HFFc6 (cell line): Measurements from ENCODE around the gene RPS17. TPM values are rescaled to one million over a fixed set of nuclear protein-coding genes. Genes with fewer than 3 reads are reported as not detected.

Experiments
- DNase-seq: peaks from one replicate; pipeline ENCODE4 v3.0.0-alpha.2; 2018
- H3K27ac Mint-ChIP-seq: 2 replicates; pipeline ENCODE4 v1.8.0; 2020; ENCODE audit warnings: mild to moderate bottlenecking, mixed read lengths
- H3K27me3 Mint-ChIP-seq: 2 replicates; pipeline ENCODE4 v1.8.0; 2021; ENCODE audit warnings: mild to moderate bottlenecking, moderate library complexity, mixed read lengths; ENCODE audit not compliant: insufficient read depth
- H3K36me3 Mint-ChIP-seq: 2 replicates; pipeline ENCODE4 v1.8.0; 2021; ENCODE audit warnings: low read depth, mixed read lengths
- H3K4me1 Mint-ChIP-seq: 2 replicates; pipeline ENCODE4 v1.8.0; 2020; ENCODE audit warnings: low read depth, mixed read lengths
- H3K4me3 Mint-ChIP-seq: 2 replicates; pipeline ENCODE4 v1.8.0; 2020; ENCODE audit warnings: mild to moderate bottlenecking, moderate library complexity, mixed read lengths
- H3K9me3 Mint-ChIP-seq: 2 replicates; pipeline ENCODE4 v1.8.0; 2020; ENCODE audit warnings: mild to moderate bottlenecking, mixed read lengths
- total RNA-seq, 6 experiments: library from RNA; stranded (reverse); fragmentation: NEBNext Ultra II Directional; extraction: Animal tissue kit (Norgen Biotek cat#: 25700); gene quantifications; 2 replicates in 1 of 6; 3 replicates in 5 of 6; pipeline ENCODE4 v1.2.3, GENCODE V29; 2021
- TF ChIP-seq, protein P1 (sequence below): fragments of 200-600 bp; sonication (generic); IDR thresholded peaks from 2 replicates; pipeline ENCODE4 v1.5.0; 2021; ENCODE audit warnings: antibody characterized with exemption, mild to moderate bottlenecking

The RPS17 gene
- total RNA-seq, 6 experiments from 2014 or later = 1,467 to 1,843 (median 1,822) TPM

DNA sequence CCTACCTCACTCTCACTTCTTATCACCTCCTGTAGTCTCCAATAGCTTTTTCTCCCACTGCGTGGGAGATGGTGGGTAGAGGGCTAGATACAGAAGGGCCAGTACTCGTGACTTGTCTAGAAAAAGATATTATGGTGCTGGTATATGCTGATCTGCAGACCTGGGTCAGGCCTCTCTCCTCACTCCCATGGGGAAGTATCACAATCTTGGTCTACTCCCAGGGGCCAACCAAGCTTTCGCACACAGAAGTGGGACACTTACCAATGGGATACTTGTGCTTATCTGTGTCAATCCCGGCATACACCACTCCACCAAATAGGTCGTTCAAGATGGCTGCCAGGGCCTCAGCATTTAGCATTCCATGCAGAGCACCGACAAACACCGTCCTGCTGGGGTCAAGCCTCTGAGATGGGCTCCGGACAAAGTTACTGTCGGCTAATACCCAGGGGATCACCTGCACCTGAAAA lies 9.0 kb upstream of the RPS17 start:
- no peaks in the 10 kb centered on the region for H3K9me3 Mint-ChIP-seq
- DNase-seq = no peak
- no peaks in the 10 kb centered on the region for H3K36me3 Mint-ChIP-seq
- H3K27ac Mint-ChIP-seq = no peak overlapping the region
- H3K4me1 Mint-ChIP-seq = peaks cover 18% of the 10 kb centered on the region
- TF ChIP-seq, protein P1, sequence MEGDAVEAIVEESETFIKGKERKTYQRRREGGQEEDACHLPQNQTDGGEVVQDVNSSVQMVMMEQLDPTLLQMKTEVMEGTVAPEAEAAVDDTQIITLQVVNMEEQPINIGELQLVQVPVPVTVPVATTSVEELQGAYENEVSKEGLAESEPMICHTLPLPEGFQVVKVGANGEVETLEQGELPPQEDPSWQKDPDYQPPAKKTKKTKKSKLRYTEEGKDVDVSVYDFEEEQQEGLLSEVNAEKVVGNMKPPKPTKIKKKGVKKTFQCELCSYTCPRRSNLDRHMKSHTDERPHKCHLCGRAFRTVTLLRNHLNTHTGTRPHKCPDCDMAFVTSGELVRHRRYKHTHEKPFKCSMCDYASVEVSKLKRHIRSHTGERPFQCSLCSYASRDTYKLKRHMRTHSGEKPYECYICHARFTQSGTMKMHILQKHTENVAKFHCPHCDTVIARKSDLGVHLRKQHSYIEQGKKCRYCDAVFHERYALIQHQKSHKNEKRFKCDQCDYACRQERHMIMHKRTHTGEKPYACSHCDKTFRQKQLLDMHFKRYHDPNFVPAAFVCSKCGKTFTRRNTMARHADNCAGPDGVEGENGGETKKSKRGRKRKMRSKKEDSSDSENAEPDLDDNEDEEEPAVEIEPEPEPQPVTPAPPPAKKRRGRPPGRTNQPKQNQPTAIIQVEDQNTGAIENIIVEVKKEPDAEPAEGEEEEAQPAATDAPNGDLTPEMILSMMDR = no peak
- H3K27me3 Mint-ChIP-seq = peaks cover under 1% of the 10 kb centered on the region
- H3K4me3 Mint-ChIP-seq = no peak overlapping the region

DNA sequence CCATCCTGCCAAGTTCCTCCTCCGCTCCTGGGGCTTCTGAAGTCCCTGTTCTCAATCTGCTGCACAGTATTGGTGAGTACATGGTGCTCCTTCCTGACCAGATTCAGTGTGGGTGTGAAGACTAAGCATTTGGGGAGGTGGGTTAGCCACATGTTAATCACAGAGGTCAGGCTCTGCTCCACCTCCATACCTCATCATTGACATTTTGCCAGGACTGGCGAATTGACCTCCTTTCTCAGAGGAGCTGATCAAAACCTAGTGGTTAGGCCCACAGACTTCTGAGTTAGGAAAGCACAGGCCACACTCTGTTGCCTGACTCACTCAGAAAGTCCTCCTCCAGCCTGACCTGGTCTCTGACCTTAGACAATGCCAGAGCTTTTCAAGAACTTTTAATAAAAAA lies 8.4 kb upstream of the RPS17 start:
- Mint-ChIP-seq H3K36me3 (no peaks in the 10 kb centered on the region), H3K27ac (no peak overlapping the region), H3K27me3 (peaks cover 1% of the 10 kb centered on the region), H3K9me3 (no peaks in the 10 kb centered on the region), H3K4me3 (no peak overlapping the region), H3K4me1 (peaks cover 13% of the 10 kb centered on the region)
- DNase-seq = no peak
- TF ChIP-seq, protein P1 = no peak

DNA sequence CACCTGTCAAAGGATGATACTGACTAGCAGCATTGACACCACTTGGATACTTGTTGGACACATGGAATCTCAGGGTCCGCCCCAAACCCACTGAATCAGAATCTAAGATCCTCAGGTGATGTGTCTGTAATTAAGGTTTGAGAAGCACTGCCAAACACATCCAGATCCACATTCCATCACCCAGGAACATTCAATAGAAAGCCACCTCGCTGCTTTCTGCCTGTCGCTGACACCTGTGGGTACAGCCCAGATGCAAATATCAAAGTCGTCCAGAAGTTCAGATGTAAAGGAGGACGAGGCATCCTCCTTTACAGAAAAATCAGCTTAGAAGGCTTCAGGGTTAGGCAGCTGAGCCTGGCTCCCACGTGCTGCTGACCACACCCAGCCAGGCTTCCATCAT lies 5.2 kb upstream of the RPS17 start:
- no peak overlapping the region for H3K27ac Mint-ChIP-seq
- TF ChIP-seq, protein P1 = no peak
- H3K9me3 Mint-ChIP-seq = no peaks in the 10 kb centered on the region
- no peak for DNase-seq
- peaks cover 17% of the 10 kb centered on the region for H3K4me1 Mint-ChIP-seq
- H3K27me3 Mint-ChIP-seq = peaks cover 1% of the 10 kb centered on the region; the same call in 1 of the 2 replicates
- peaks cover 8% of the 10 kb centered on the region; the same call in 1 of the 2 replicates for H3K36me3 Mint-ChIP-seq
- H3K4me3 Mint-ChIP-seq = no peak overlapping the region

DNA sequence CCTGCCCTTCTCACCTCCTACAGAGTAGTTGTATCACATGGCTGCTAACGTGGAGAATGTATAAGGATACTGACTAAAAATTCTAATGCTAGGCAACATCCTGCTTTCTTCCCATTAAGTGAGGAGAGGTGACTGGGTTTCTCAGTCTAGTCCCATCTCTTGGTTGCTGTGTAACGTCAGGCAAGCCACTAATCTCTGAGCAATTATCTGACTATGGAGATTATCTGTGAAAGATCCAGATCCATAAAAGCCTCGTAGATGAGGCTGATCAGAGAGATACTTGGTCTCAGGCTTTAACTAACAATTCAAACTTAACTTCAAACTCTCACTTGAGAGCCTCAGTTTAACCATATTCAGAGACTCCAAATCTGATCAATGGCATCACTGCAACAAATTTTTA lies 4.7 kb upstream of the RPS17 start:
- Mint-ChIP-seq H3K27me3 (peaks cover 4% of the 10 kb centered on the region), H3K36me3 (peaks cover 9% of the 10 kb centered on the region), H3K9me3 (no peaks in the 10 kb centered on the region), H3K27ac (no peak overlapping the region), H3K4me3 (no peak overlapping the region), H3K4me1 (peaks cover 17% of the 10 kb centered on the region)
- TF ChIP-seq, protein P1 = no peak
- no peak for DNase-seq

DNA sequence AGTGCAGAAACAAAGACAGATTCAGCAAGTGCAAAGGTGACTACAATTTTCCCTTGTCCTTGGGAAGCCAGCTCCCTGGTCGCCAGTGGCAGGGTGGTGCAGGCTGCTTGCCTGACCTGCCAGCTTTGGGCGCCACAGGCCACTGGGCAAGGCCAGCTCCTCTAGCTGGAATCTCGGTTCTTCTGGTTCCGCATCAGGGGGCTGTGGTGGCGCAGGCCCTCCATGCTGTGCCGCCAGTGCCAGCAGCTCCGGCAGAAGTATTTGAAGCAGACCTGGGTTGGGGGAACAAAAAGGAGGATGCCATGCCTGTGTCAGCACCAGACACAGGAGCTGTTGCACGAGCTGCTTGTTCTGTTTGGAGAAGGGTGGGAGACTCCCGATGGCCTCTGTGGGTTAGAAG lies 4.2 kb upstream of the RPS17 start:
- peaks cover 15% of the 10 kb centered on the region for H3K36me3 Mint-ChIP-seq

More for the DNA sequence above, 4.2 kb upstream of the RPS17 start:
- Mint-ChIP-seq H3K9me3 (no peaks in the 10 kb centered on the region), H3K27me3 (peaks cover 8% of the 10 kb centered on the region), H3K4me3 (no peak overlapping the region), H3K27ac (no peak overlapping the region), H3K4me1 (peaks cover 17% of the 10 kb centered on the region)
- no peak for DNase-seq
- TF ChIP-seq, protein P1 = no peak
